C4-2B (cell line): ENCODE measurements around the gene PLAC1.

Source experiments
- H3K27ac ChIP-seq: fragments of 450-650 bp; 2 replicates; pipeline ENCODE4 v1.5.1; 2017
- CTCF ChIP-seq: fragments of 450-650 bp; conservative IDR thresholded peaks from 2 replicates; pipeline ENCODE4 v1.5.1; 2017; ENCODE audit warnings: mild to moderate bottlenecking
- ZFX ChIP-seq: fragments of 450-650 bp; IDR thresholded peaks from 2 replicates; pipeline ENCODE4 v1.6.1; 2017

Gene PLAC1

GRCh38 chrX:134670134-134670924 is 12.1 kb upstream of the PLAC1 start:
- no peak overlapping the region for H3K27ac ChIP-seq
- TF ChIP-seq ZFX = no peak
- no peak for TF ChIP-seq CTCF

- no peak for TF ChIP-seq CTCF
- no peak for TF ChIP-seq ZFX
- H3K27ac ChIP-seq = no peak overlapping the region
Observed at GRCh38 chrX:134669378-134670098, 11.3 kb upstream of the PLAC1 start.

- no peak overlapping the region for H3K27ac ChIP-seq
- TF ChIP-seq CTCF (no peak), ZFX (no peak)
Observed at GRCh38 chrX:134664202-134664601, 5.9 kb upstream of the PLAC1 start.

- TF ChIP-seq ZFX = no peak
- H3K27ac ChIP-seq = no peak overlapping the region
Observed at GRCh38 chrX:134661295-134661694, 3.0 kb upstream of the PLAC1 start.

GRCh38 chrX:134660627-134661026 is 2.4 kb upstream of the PLAC1 start:
- no peak for TF ChIP-seq ZFX
- TF ChIP-seq CTCF = no peak
- H3K27ac ChIP-seq = no peak overlapping the region

GRCh38 chrX:134659761-134660160 is 1.5 kb upstream of the PLAC1 start:
- TF ChIP-seq CTCF (no peak), ZFX (no peak)
- no peak overlapping the region for H3K27ac ChIP-seq

GRCh38 chrX:134658760-134659023 is 421 bp upstream of the PLAC1 start:
- TF ChIP-seq ZFX (no peak), CTCF (no peak)
- no peak overlapping the region for H3K27ac ChIP-seq
